D721Med (cell line): ENCODE measurements around the gene COPB1.

Experiments used
- DNase-seq: peaks from one replicate; pipeline ENCODE4 v3.0.0; 2011; ENCODE audit warnings: low spot score; ENCODE audit not compliant: insufficient read length
- FAIRE-seq: peaks from 2 replicates; lab custom pipeline; 2011; peaks lifted over from hg19 to GRCh38; lab: Jason Lieb, UNC
- CTCF ChIP-seq: IDR thresholded peaks from 2 replicates; pipeline ENCODE4 v1.5.1; 2012; ENCODE audit warnings: mild to moderate bottlenecking, control low read depth; ENCODE audit not compliant: insufficient read depth; ENCODE audit errors: missing control alignments

The COPB1 gene

GRCh38 chr11:14471127-14471526 lies 28.5 kb downstream of the COPB1 start:
- TF ChIP-seq CTCF = no peak
- FAIRE-seq (no peak), DNase-seq (no peak)

DNA sequence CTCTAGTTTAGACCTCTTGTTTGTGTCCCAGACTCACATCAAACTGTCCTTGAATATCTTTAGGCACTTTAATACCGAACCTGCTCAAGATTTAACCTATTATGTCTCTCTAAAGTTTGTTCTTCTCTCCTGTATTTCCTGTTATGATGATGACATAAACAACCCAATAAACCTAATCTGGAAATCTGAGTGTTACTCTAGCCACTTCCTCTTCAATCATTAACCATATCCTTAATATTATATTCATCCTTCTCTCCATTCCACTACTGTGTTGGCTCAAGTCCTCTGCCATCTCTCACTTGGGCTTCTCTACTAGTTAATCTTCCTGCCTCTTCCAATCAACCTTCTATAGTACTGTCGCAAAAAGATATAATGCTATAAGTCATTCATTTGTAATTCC lies 36.0 kb downstream of the COPB1 start:
- FAIRE-seq (no peak), DNase-seq (no peak)
- no peak for TF ChIP-seq CTCF

GRCh38 chr11:14460147-14460546 lies 39.5 kb downstream of the COPB1 start:
- DNase-seq = no peak
- FAIRE-seq = no peak
- TF ChIP-seq CTCF = no peak

DNA sequence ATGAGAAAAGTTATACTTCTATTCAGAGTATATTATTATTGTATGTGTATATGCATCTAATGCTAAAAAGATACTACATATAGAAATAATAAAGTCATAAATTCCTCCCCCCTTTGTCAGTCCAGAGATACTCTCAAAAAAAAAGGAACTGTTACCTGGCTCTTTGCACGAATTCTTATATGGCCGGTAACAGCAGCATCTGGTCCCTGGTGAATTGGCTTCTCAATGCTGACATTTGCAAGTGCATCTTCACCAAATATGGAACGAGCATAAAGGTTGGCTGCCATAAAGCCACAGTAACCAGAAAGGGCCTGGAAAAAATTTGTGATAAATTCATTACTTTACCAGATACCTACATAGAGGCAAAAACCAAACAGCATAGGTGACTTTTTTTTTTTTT lies 41.2 kb downstream of the COPB1 start:
- no peak for TF ChIP-seq CTCF
- no peak for DNase-seq
- no peak for FAIRE-seq

GRCh38 chr11:14455648-14456430 lies 43.8 kb downstream of the COPB1 start:
- DNase-seq (no peak), FAIRE-seq (no peak)
- no peak for TF ChIP-seq CTCF

GRCh38 chr11:14454861-14455632 lies 44.6 kb downstream of the COPB1 start:
- no peak for FAIRE-seq
- DNase-seq = peak; percentile 21
- TF ChIP-seq CTCF = peak; percentile 53

- no peak for TF ChIP-seq CTCF
- FAIRE-seq (no peak), DNase-seq (no peak)
These were observed 47.8 kb downstream of the COPB1 start for GRCh38 chr11:14451825-14452224.
